Limb (tissue), 2 donors: Measurements from ENCODE around the gene FRMD4A.
"Not testable (repeated sequence)": the region's sequence is repeated elsewhere in the genome, so short reads cannot be mapped to it uniquely, and the experiment has no call there.

Source experiments
- DNase-seq, 2 donors: peaks; one replicate each; pipeline ENCODE4 v3.0.0-alpha.2; 2016; ENCODE audit errors: extremely low spot score in 2 of 2

FRMD4A gene

DNA sequence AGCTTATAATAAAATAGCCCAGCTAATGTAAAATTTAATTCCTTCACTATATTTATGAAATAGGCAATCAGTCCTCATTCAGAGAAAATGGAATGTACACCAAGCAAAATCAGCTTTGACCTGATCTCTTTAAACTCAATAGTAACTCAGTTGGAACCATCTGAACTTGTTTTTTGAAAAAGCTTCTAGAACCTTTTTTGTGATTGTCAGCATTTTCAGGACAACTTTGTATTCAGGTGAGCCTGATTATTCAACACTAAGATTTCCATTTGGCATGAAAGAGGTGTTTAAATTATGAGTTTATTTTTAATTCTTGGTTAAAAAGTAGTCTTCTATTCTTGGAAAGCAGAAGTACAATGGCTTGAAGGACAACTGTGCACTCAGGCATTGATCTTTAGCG, 89.5 kb downstream of the FRMD4A start:
- DNase-seq: no peak

DNA sequence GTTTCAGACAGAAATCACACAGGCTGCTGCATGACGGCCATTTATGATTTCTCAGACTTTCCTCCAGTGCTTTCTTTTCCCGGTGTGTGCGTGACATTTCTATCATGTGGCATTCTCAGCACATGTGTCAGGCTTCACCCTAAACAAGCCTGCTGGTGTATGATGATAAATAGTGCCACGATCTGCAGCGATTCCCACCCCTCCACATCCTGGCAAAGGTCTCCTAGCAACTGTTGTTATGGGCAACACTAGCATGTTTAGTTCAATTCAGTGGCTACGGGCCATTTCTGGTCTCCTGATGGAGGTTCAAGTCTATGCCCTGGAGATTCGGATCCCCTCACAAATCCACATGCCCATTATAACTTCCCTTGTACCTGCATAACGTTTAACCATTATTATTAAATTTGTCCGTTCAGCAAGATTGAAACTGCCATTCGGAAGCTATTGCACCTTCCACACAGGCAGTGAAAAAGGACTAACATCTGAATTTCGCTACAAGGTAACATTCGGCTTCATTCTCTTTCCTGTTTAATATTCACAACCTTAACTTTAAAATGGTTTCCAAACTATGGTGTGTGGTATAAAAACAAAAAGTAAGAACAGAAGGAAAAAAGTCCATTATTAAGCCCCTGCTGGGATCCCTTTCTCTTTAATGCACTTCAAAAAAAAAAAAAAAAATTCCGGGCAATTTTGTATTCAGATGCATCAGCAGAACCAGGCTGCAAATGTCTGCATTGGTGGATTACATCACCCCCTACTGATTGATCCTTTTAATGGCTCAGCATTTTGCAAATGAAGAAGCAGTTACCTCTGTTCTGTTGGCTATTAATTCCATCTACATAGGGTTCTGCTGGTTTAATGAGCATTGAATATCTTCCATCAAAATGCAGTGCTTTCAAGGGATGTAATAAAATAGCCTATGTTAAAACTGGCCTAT, 90.2 kb downstream of the FRMD4A start:
- DNase-seq: peak in 1 of 2 donors; percentile 62

DNA sequence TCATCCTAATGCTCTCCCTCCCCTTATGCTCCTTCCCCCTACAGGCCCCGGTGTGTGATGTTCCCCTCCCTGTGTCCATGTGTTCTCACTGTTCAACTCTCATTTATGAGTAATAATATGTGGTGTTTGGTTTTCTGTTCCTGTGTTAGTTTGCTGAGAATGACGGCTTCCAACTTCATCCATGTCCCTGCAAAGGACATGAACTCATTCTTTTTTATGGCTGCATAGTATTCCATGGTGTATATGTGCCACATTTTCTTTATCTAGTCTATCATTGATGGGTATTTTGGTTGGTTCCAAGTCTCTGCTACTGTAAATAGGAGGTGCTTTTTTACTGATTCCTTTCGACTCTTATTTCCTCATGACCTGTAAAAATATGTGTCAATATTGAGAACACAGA, 92.1 kb downstream of the FRMD4A start:
- DNase-seq: not testable (repeated sequence)

DNA sequence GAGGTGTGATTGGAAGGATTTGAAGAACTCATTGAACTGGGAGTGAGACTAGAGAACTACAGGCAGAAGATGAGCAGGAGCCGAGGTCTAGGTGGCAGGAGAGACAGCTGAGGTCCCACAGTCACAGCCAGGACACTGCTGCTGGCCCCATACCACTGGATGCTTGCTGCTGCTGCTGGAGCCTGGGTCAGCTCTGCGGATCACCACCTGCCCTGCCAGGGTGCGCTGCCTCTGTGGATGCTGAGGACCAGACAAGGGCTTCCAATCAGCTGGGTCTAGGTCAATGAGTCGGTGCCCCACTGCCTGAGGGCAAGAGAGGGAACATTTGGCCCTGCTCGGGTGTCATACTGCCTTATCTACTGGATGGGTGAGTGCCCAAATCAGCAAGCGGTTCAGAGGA, 94.4 kb downstream of the FRMD4A start:
- DNase-seq: no peak

DNA sequence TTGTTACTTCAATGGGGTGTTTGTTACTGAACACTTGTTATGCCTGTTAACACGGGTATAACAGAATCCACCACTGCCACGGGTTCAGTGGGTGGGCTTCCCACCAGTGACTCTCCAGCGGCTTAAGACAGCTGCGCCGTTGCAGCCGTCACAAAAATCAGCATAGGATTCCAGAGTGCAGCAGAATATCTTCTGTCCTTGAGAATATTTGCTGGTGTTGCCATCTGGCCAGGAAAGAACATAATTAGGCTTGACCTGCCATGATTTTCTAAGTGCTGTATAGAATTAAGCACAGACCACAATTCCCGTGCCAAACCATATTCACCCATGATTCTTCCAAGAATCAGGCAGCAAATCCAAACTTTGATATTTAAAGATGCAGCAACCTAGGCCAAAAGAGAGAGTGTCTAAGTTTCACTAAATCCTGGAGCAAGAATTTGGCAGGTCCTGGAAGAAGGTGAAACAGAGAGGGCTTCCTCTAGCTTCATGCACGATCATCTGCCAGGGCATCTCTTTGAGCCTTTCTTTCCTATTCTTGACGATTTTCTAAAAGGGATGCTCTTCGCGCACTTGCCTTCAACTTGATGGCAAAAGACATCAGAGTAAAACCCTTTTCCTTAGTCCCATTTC, 95.0 kb downstream of the FRMD4A start:
- no peak for DNase-seq

DNA sequence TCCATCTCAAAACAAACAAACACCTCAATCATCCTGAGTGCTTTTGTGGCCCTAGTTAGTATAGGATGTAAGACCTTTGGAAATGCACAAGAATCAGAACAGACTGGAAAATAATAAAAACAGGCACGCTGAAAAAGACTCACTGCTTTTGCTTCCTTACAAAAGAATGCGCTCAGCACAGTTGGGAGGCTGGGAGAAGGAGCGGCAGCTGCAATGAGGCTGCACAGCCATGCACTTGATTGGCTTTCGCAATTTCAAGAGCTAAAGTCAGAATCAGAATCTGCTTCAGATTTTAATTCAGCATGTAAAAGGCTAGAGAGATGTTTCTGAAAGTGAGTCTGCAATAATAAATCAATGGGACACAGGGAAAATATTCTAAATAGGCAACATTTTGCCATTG, 97.2 kb downstream of the FRMD4A start:
- DNase-seq: no peak

DNA sequence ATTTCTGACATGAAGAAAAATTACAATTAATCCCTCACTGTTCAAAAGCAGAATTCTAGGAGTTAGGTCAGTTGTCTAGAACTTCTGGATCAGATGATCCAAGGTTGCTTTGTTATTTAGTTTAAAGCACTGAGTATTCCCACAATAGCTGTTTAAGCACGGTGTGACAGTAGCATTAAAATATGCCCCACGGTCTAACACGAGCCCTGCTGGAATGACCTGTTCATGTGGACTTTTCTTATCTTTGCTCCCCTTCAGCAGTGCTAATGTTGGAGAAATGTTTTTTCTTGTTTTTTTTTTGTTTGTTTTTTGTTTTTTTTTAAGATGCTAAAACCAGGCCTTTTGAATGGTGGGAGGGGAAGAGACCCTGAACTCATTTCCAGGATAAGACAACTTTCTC, 101.9 kb downstream of the FRMD4A start:
- DNase-seq: not testable (repeated sequence)

DNA sequence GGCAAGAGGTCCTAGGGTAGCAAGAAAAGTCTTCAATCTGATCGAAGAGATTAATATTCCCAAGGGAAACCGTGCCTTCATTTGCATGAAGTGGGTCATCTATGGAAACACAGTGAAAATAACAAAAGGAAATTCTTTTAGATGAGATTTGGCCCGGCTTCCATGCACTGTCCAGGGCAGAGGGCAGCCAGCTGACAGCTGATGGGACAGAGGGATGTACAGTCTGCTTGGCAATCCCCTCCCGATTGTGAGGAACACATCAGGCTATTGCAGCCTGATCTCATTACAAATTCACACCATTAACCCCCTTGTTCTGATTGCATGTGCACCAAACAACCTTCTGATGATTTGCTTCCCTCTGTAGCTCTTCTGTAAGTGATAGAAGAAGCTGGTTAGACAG, 105.3 kb downstream of the FRMD4A start:
- DNase-seq: no peak

DNA sequence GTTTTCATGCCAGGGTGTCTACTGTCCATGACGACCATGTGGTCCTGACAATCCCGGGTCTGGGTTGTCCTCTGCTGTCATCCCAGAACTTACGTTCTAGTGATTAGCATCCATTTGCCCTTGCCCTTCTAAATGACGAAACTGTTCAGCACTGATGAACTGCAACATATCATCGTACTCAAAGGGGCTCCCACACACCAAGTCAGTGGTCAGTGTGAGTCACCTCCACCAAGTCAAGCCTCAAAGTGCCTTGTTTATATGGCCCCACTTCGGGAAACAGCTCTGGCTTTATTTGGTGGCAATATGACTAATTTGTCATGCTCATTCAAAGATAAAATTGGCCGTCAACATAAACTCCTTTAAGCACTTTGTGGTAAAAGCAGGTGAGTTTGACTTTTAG, 110.7 kb downstream of the FRMD4A start:
- DNase-seq: no peak

DNA sequence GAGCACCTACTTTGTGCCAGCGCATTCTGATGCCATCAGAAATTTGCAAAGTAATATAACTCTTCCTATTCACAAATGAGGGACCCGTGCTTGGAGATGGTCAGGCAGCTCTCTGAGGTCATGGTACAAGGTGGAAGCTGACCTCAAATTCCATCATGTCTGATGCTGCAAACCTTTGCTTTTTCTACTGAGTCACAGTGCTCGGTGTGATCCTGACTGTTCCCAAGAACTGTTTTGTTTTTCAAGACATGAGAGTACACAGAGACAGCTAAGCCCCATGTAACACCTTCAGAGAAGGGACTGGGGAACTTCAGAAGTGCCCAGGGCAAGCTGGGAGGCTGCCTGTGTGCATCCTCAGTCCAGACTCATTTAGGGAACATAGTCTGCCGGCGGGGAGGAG, 111.3 kb downstream of the FRMD4A start:
- no peak for DNase-seq

DNA sequence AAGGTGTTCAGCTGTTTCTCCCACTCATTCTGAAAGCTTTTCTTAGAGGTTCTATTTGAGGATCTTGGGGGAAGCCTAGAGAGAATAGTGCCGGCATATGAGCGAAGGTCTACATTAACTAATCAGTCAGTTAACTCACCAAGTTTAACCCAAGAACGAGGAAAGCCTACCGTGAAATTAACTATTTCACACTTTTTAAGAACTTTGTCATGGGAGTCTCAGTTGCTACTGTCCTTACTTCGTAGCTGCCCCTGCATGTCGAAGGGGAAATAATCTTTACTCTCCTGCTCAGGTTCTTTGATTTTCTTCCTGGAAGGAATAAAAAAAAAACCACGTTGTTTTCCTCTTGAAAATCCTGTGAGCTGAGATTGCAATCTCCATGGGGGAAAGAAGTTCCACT, 115.1 kb downstream of the FRMD4A start:
- no peak for DNase-seq

DNA sequence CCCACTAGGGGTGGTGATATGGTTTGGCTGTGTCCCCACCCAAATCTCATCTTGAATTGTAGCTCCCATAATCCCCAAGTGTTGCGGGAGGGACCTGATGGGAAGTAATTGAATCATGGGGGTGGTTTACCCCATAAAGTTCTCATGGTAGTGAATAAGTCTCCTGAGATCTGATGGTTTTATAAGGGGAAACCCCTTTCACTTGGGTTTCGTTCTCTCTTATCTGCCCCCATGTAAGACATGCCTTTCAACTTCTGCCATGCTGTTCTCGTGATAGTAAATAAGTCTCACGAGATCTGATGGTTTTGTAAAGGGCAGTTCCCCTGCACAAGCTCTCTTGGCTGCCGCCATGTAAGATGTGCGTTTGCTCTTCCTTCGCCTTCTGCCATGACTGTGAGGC, 117.0 kb downstream of the FRMD4A start:
- DNase-seq: not testable (repeated sequence)

DNA sequence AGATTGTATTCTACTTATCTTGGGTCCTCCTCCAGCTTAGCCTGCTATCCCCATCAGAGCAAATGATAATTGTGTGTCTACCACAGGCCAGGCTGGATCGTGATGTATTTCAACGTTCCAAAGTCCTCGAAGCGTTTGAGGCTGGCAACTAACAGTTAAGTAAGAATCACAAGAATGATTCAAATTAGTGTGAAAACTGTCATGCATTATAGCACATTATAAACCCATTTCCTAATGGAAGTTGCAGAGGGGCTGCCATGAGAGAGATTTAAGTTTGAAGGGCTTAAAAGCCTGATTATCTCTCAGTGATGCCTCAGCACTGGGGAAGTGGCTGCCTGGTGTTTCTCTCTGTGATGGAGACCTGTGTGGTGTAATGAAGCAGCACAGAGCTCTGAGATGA, 119.1 kb downstream of the FRMD4A start:
- DNase-seq: no peak

DNA sequence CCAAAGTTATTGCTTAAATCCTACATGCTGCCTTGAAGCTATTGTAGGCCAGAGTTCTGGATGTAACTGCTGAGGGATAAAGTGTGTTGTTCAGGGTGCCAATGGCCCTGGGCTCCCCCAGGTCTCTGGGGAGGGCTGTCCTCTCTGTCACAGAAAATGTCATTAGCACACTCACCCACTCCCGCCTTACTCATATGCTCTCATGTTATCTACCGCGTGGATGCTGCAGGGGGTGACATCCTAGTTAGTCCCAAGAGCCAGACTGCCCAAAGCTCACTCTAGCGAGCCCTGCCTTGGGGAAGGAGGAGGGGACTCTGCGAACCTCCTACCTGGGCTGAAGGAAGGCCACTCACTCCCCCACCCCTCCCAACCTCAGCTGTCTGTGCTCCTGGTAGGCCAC, 122.5 kb downstream of the FRMD4A start:
- no peak for DNase-seq

DNA sequence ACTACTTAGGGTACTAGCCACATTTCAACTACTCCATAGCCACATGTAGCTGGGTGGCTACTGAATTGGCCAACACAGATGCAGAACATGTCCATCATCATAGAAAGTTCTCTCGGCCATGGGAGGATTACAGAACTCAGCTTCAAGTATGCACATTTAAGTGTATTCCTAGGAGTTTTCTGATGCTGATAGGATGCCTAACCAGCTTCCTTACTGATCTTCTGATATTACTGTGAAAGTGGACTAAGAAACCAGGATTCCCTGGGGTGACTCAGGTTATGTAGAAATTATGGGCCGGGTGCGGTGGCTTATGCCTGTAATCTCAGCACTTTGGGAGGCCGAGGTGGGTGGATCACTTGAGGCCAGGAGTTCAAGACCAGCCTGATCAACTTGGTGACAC, 125.5 kb downstream of the FRMD4A start:
- DNase-seq: no peak

DNA sequence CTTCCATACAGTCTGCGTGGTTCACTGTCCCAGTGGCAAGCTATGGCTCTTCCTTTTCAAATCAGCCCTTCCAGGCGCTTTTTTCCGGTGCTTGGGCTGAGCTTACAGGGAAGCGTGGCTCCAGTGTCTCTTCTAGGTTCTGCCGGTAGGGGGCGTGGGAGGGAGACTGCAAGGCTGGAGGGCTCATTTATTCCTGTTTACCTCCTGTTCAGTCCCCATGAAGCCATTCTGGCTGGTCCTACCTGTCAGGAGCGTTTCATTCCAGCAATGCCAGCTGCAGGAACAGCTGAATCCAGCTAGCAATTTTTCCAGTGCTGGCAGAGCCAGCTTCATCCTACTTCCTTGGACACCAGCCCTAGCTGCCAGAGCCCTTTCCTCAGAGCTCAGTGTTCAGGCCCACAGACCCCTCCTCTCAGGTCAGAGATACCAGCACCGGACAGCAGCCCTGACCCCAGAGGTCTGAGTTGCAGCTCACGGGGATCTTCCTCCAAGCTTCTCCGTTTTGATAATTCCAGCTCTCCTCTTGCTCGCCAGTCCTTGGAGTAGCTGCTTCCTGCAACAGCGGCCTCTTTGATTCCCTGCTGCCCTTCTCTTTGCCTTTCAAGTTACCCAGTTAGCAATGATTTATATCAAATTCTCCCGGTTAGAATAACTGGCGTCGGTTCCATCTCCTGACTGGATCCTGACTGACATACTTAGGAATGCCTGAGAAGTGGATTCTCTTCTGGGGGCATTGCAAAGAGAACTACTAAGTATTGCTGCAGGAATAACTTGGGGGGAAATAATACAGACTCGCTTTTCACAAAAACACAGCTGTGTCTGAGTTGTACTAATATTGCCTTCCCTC, 129.8 kb downstream of the FRMD4A start:
- peak in 1 of 2 donors; percentile 43 for DNase-seq

DNA sequence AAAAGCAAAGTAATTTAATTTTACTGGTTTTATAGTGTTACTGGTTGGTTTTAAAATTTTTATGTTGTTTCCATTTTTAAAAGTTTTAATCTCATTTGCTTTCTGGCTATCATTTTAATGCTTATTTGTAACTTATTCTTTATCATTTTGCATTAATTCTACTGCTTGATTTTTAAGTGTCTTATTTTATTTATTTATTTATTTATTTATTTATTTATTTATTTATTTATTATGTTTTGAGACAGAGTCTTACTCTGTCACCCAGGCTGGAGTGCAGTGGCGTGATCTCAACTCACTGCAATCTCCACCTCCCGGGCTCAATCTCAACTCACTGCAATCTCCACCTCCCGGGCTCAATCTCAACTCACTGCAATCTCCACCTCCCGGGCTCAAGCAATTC, 131.6 kb downstream of the FRMD4A start:
- DNase-seq: not testable (repeated sequence)

DNA sequence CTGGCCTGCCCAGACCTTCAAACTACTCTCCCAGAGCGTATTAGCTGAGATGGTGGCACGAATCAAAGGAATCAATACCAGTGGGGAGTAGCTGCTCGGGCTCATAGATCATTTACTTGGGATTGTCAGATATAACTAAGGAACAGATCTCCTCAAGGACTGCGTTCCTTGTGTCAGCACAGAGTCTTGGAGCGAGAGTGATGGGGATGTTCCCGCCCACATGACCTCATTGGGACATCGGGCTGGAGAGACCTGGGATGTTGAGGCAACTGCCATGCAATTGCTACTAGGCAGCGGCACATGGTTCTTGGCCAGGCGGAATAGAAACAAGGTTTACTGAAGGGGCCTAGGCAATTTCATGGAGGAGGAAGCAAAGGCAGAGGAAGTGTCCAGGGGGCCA, 132.6 kb downstream of the FRMD4A start:
- DNase-seq: no peak

DNA sequence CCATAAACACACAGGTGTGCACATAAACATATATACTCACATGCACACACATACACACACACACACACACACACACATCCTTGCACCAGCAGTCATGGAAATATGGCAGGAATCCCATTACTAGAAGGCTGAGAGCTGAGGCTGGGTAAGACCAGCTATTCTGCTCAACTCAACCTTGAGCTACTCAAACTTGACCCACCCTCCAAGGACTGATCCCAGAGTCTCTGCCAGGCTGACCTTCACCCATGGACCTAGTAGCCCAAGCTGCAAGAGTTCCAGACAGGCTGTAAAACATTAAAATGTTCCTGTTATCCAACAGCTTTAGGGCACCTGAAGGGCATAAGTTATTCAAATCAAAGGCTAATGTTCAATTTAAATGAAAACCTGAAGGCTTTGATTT, 134.6 kb downstream of the FRMD4A start:
- DNase-seq: no peak

DNA sequence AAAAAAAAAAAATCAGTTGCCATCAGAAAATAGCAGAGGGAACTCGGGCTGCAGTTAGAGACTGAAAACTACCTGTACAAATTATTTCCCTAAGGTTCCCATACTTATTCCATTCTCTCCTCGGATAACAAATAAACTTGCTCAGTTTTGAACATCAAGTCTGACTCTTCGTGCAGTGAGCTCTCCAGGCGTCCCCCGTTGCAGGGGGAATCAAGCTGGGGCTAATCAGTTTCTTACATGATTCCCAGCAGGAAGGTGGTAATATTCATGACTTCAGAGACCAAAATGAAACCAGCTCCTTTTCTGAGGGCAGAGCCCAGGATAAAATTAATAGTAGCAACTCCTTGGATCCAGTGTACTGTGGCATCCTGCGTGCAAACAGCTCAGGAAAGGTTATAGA, 135.3 kb downstream of the FRMD4A start:
- no peak for DNase-seq

DNA sequence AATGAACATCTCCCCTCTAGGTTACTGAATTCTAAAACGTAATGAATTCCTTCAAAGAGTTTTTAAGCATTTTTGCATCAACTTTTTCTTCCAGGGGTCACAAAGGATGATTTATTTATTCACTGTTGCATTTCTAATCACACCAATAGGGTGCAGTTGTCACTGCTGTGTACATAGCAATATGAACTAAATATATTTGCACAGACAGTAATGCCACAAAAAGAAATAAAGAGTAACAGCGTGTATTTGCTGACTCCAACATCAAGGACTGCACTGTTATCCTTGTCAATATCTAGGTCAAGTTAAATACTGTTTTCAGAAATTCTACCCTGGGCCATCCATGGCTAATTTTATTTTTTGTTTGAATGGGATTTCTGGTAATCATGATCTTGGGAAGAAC, 138.0 kb downstream of the FRMD4A start:
- DNase-seq: no peak

DNA sequence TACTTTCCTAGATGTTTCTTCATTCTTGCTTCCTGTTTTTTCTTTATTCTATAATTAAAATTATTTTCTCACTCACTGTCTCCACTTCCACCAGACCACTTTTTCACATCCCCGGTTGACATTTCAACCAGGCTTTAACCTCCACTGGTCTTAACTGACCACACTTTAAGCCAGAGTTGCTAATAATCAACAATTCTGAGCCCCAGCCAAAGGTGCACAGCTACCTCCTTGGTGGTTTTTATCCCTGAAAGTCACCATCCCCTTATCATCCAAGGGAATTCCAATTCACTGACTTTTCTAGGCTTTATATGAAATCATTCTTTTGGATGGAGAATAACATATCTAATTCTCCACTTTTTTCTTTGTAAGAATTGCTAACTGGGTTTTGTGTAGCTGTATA, 138.9 kb downstream of the FRMD4A start:
- DNase-seq: no peak
